HG02970 (cell line): ENCODE data around the gene GGCT.
A peak's percentile ranks its signal among the peaks of the same experiment; 100 is the strongest.

Experiments
- ATAC-seq: cut with Tn5 transposase; IDR thresholded peaks from one replicate; pipeline ENCODE4 v1.9.1; 2021; ENCODE audit warnings: mild to moderate bottlenecking, moderate library complexity, moderate number of reproducible peaks; ENCODE audit not compliant: unreplicated experiment, low FRiP score

The GGCT gene

GRCh38 chr7:30479202-30480120 lies 25.2 kb downstream of the GGCT start:
- no peak for ATAC-seq

GRCh38 chr7:30478349-30479201 lies 26.1 kb downstream of the GGCT start, which contains the start of gene NOD1:
NOD1 (minus strand) TSS chr7:30478784; CDS start chr7:30456921, 21,863 bp downstream.
- ATAC-seq = peak; percentile 88

GRCh38 chr7:30476459-30477145 lies 28.0 kb downstream of the GGCT start:
- no peak for ATAC-seq

GRCh38 chr7:30475580-30475979 lies 29.0 kb downstream of the GGCT start:
- no peak for ATAC-seq

- no peak for ATAC-seq
These were observed 29.7 kb downstream of the GGCT start for GRCh38 chr7:30474893-30475292.

GRCh38 chr7:30474485-30474884 lies 30.1 kb downstream of the GGCT start:
- no peak for ATAC-seq

GRCh38 chr7:30473903-30474302 lies 30.7 kb downstream of the GGCT start:
- ATAC-seq = no peak

- no peak for ATAC-seq
These were observed 31.5 kb downstream of the GGCT start for GRCh38 chr7:30472784-30473775.

GRCh38 chr7:30472081-30472783 lies 32.4 kb downstream of the GGCT start:
- ATAC-seq = no peak

- ATAC-seq = no peak
These were observed 33.4 kb downstream of the GGCT start for GRCh38 chr7:30471205-30471604.

- no peak for ATAC-seq
These were observed 33.9 kb downstream of the GGCT start for GRCh38 chr7:30470771-30471170.

- no peak for ATAC-seq
These were observed 34.4 kb downstream of the GGCT start for GRCh38 chr7:30470163-30470770.

- ATAC-seq = no peak
These were observed 35.3 kb downstream of the GGCT start for GRCh38 chr7:30469303-30469702.

GRCh38 chr7:30468791-30469190 lies 35.8 kb downstream of the GGCT start:
- ATAC-seq = no peak

GRCh38 chr7:30468041-30468440 lies 36.6 kb downstream of the GGCT start:
- ATAC-seq = no peak

- no peak for ATAC-seq
These were observed 37.4 kb downstream of the GGCT start for GRCh38 chr7:30467271-30467670.

GRCh38 chr7:30466266-30466665 lies 38.4 kb downstream of the GGCT start:
- no peak for ATAC-seq

- ATAC-seq = no peak
These were observed 38.8 kb downstream of the GGCT start for GRCh38 chr7:30465811-30466180.
